ENCODE results near the gene TSTD2.
A peak's percentile ranks its signal among the peaks of the same experiment; 100 is the strongest.
"Not testable (repeated sequence)": the region's sequence is repeated elsewhere in the genome, so short reads cannot be mapped to it uniquely, and the experiment has no call there.

The TSTD2 gene

DNA sequence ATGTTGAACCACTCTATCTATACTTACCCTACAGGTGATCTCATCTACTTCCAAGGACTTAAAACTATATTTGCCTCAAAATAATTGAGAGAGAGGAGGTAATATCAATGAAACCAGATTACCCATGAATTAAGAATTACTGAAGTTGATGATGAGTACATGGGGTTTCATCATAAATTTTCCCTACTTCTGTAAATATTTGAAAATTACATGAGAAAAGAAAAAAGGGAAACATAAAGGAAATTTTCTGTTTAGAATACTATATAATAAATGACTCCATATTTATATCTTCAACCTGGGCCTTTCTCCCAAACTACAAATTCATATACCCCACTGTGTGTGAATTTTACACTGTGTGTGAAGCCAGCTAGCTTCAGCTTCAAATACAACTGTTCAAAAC, 2.6 kb downstream of the TSTD2 start:
- DNase-seq (ENCODE audit: low spot score), result no peak

GRCh38 chr9:97629156-97629555, 4.0 kb downstream of the TSTD2 start:
- no peak for DNase-seq (ENCODE audit: low spot score)

GRCh38 chr9:97628668-97629067, 4.5 kb downstream of the TSTD2 start:
- DNase-seq (ENCODE audit: low spot score), result no peak

DNA sequence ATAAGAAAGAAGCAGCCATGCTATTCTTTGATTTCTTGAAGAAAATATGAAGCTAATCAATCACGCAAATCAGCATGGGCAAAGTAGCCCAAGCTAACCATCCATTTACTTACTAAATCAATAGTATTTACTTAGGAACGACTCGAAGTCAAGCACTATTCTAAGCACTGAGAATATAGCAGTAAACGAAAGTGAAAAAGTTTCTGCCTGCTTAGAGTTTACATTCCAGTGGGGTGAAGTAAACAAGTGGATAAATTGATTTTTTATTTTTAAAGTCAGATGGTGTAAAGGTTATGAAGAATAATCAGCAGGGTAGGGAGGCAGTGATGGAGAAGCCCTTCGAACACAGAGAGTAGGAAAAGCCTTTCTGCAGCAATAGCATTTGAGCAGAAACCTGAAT, 5.5 kb downstream of the TSTD2 start:
- no peak for DNase-seq (ENCODE audit: low spot score)

- DNase-seq (ENCODE audit: low spot score), result no peak
Observed at GRCh38 chr9:97625620-97626019, 7.5 kb downstream of the TSTD2 start.

- DNase-seq (ENCODE audit: low spot score), result no peak
Observed at GRCh38 chr9:97623946-97624345, 9.2 kb downstream of the TSTD2 start.

DNA sequence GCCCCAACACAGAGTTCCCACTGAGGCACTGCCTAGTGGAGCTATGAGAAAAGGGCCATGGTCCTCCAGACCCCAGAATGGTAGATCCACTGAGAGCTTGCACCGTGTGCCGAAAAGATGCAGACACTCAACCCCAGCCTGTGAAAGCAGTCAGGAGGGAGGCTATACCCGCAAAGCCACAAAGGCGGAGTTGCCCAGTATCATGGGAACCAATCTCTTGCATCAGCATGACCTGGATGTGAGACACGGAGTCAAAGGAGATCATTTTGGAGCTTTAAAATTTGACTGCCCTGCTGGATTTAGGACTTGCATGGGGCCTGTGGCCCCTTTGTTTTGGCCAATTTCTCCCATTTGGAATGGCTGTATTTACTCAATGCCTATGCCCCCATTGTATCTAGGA, 10.7 kb downstream of the TSTD2 start:
- not testable (repeated sequence) for DNase-seq (ENCODE audit: low spot score)

GRCh38 chr9:97620063-97620462, 13.1 kb downstream of the TSTD2 start:
- not testable (repeated sequence) for DNase-seq (ENCODE audit: low spot score)

DNA sequence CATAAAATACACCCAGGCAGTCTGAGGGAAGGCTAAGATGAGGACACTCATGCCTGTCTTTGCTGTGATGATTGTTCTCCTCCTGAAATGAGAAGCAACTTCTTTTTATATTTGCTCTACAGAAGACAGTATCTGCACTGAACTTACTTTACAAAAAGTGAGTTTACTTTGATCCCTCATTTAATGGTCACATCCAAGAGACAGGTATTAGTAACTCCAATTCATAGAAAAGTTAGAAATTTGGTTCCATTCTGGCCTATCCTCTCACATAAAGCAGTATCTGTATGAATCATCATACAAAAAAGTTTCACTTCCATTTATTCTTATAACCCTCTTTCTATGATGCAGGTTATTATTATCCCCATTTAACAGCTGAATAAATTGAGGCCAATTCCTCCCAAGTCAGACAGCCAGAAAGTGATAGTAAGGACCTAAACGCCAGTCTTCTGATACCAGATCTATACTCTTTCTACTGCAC, 15.2 kb downstream of the TSTD2 start:
- no peak for DNase-seq (ENCODE audit: low spot score)

DNA sequence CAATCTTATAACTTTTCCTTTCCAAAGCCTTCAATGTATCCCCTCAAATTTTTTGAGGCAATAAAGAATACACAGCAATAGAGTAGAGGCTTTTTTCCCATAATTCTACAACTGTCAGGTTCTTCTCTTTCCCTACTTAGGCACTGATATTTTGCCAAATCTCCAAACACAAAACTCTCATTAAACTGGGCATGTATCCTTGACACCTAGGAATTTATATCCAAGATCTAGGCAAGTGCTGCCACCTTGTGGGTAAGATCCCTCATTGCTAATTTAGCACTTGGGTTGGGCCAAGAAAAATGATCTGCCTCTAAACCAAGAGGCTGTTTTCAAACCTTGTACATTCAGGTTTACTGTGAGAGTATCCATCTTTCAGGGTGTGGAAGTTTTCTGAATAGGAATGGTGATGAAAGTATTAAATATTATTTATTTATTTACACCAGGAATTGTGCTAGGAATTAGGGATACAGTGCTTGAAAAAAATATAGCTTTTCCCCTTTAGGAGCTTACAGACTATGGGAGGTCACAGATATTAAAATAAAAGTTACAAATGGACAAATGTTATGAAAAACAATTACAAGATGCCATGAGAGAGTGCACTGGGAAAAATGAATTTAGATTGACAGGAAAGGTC, 17.6 kb downstream of the TSTD2 start:
- DNase-seq (ENCODE audit: low spot score), result no peak

- no peak for DNase-seq (ENCODE audit: low spot score)
Observed at GRCh38 chr9:97604901-97605645, 28.1 kb downstream of the TSTD2 start.

- DNase-seq (ENCODE audit: low spot score), result no peak
Observed at GRCh38 chr9:97602430-97602829, 30.7 kb downstream of the TSTD2 start.

DNA sequence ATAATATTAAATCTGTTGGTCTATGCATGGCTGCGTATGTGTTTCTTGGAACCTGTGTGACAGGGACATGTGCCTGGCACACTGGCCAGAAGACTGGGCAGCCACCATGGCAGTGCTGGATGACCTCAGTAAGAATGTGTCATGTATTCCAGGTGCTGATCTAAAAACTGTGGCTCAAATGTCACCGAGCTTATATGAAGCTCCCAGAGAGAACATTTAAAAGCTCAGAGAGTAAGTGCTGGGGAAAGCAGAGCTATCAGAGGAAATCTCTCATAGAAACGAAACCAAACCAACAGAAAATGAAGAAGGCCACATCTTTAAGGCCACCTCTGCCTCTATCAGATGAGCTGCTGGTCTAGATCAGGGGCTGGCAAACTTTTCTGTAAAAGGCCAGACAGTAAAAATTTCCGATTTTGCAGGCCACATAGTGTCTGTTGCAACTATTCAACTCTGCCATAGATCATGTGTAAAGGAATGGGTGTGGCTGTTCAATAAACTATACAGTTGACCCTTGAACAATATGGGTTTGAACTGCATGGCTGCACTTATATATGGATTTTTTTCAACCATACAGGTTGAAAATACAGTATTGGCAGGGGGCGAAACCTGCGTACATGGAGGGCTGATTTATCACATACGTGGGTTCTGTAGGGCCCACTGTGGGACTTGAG, 31.8 kb downstream of the TSTD2 start:
- no peak for DNase-seq (ENCODE audit: low spot score)

GRCh38 chr9:97600531-97601227, 32.5 kb downstream of the TSTD2 start:
- DNase-seq (ENCODE audit: low spot score), result no peak

DNA sequence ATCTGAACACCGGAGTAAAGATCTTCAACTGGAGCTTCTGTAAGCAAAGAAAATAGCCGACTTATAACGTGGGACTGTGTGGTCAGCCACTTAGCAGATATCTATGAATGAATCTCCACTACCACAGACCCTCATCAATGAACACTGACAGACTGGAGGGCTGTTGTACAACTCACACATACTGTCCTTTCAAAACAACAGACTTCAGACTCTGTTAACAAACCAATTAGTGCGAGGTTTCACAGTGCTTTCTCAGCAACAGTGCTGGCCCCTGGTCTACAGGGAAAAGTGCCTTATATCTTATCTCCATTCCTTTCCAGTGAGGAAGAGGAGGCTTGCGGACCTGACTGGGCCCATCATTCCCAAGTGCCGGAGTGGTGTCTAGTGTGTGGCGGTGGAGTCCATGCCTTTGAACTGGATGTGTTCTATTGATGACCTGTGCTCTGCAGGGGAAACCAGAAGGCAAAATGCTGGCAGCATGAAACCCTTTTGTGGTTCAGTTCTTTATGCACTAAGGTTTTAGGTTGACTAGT, 33.8 kb downstream of the TSTD2 start:
- no peak for DNase-seq (ENCODE audit: low spot score)

DNA sequence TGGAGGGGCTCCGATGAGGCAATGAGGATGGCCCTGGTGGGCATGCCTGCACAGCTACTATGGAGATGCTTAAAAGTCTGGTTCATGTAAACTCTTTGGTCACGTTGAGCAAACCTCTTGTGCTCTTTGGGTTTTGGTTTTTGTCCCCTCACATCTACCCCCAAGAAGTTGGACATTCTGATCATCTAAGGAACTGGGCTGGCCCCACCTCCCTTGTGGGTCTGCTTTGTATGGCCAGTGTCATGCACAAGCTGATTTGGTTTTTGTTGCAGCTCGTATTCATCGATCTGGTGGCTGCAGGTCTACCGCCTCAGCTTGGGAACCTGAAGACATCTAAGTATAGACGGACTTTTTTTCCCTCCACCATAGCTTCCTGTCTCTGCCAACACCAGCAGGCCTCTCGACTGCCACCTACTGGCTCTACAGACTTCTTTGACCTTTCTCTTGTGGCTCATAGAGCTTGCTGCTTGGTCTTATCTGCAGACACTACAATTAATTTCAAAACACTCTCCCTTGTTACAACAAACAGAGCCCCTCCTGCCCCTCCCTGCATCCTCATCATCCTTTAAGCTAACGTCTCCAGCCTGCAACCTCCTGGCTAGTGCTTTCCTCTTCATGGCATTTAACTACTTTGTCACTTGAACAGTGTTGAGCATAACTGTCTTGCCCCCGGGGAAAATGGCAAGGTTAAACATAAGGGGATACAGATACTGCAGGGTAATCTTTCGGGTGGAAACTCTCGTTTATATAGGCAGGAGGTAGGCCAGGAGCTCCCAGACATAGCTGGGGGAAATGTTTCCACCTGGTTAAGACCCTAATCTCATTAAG, 34.5 kb downstream of the TSTD2 start:
- DNase-seq (ENCODE audit: low spot score), result peak; percentile 68

DNA sequence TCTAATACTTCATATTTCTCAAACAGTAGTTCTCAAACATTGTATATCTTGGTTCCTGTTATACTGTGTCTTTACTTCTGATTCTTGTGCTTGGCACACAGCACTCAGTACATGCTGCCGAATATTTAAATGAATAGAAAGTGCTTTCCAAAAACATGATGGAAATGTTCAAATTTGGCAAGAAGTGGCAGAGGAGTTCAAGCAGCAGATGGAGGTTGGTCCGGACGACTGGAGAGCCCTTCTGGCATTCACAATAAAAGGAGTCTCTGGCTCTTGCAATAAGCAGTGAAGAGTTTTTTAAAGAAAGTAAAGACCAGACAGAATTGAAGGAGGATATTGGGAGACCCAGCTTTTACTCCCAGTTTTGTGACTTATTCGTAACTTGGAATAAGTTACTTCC, 36.3 kb downstream of the TSTD2 start:
- DNase-seq (ENCODE audit: low spot score), result peak; percentile 9

DNA sequence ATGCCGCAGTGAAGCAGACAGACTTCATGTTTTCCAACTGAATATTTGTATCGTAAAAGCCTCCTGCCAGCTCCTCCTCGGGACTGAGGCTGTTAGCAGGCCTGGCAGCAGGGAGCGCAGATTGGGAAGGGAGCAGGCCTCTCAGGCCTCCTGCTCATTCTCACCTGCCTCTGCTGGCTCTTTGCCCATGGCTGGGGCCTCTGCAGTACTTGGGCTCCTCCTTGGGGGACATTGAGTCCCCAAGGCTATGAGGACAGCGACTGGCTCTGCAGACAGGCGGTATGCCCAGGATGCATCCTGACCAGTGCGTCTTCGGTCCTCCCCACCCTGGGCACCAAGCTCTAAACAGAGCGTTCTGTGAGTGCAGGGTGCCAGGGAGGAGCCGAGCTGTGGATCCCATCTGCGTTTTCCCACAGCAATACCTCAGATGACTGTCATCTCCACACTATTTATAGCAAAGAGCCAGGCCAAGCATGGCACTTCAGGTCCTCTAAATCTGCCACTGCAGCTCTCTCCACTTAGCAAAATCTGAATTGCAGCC, 38.7 kb downstream of the TSTD2 start:
- DNase-seq (ENCODE audit: low spot score), result peak; percentile 31

DNA sequence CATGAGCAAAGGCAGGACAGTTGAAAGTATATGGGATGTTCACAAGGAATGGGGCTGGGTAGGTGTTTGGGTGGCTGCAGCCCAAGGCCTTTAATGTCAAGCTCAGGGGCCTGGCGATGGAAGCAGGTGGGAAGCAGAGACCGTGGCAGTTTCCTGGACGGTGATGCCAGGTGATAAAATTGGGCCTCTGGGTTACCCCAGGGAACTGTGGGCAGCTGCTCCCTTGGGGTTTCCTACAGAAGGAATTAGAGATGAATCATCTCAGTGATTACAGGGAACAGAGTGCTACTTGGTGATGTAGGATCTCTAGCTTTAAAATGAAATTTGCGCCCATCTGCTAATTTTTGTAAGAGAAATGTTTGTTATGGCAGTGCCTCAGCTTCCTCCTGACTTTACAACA, 39.2 kb downstream of the TSTD2 start:
- peak; percentile 22 for DNase-seq (ENCODE audit: low spot score)

- no peak for DNase-seq (ENCODE audit: low spot score)
Observed at GRCh38 chr9:97592126-97592525, 41.0 kb downstream of the TSTD2 start.

DNA sequence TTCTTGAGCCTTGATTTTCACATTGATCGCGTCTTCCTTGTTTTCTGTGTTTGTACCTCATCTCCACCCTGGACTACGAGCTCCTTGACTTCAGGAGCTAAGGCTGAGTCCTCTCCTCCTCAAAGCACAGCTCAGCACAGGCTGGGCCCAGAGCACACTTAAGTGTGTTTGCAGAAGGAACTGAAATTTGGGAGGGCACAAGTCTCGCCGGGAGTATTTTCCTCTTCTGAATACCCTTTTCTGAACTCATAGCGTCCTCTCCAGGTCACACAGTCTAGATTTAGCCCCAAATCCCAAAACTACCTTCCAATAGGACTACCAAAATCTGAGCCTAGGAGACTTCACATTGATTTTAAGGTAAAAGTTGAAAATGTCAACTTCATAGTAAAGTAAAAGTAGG, 41.6 kb downstream of the TSTD2 start:
- no peak for DNase-seq (ENCODE audit: low spot score)
